Right lobe of liver (tissue), 6 donors: ENCODE data around the gene SERPINF2. TPM values are rescaled to one million over a fixed set of nuclear protein-coding genes. Genes with fewer than 3 reads are reported as not detected.

ENCODE experiments used
- ATAC-seq, 4 donors: fragments of 200-7000 bp; cut with Tn5 transposase; one replicate each; pipeline ENCODE4 v1.9.1; 2020; ENCODE audit warnings: mild to moderate bottlenecking in 4 of 4, moderate library complexity in 4 of 4
- DNase-seq, 3 donors: peaks; one replicate each; pipeline ENCODE4 v3.0.0-alpha.2; 2020
- H3K27ac ChIP-seq, 3 donors: fragments of 200-600 bp; one replicate each; pipeline ENCODE4 v1.8.0; 2022
- H3K27me3 ChIP-seq, 2 donors: fragments of 200-600 bp; one replicate each; pipeline ENCODE4 v1.8.0; 2022
- H3K36me3 ChIP-seq, 4 donors: fragments of 200-600 bp; sonication (generic) in 1 of 4; one replicate each; pipeline versions ENCODE4 v1.5.1 to v1.8.0; 2017 to 2022; ENCODE audit warnings: control low read depth in 1 of 4
- H3K4me1 ChIP-seq, 4 donors: fragments of 200-600 bp; sonication (generic) in 1 of 4; one replicate each; pipeline versions ENCODE4 v1.5.1 to v1.8.0; 2017 to 2022; ENCODE audit warnings: control low read depth in 1 of 4
- H3K4me3 ChIP-seq, 3 donors: fragments of 200-600 bp; one replicate each; pipeline ENCODE4 v1.8.0; 2022
- H3K9me3 ChIP-seq, 4 donors: fragments of 200-600 bp; sonication (generic) in 1 of 4; one replicate each; pipeline versions ENCODE4 v1.5.1 to v1.8.0; 2017 to 2022; ENCODE audit warnings: control low read depth in 1 of 4
- CTCF ChIP-seq, 4 donors: fragments of 200-600 bp in 3 of 4; fragments of 450-650 bp in 1 of 4; IDR thresholded peaks; one replicate each; pipeline versions ENCODE4 v1.5.1 to v1.8.0; 2016 to 2022; ENCODE audit warnings: antibody characterized with exemption in 4 of 4, mild to moderate bottlenecking in 2 of 4
- POLR2A ChIP-seq: fragments of 450-650 bp; IDR thresholded peaks from one replicate; pipeline ENCODE4 v1.6.1; 2017; ENCODE audit warnings: antibody characterized with exemption, mild to moderate bottlenecking
- WGBS: methylation state at CpG from one replicate; pipeline ENCODE4 v1.1.6; 2018; ENCODE audit warnings: low coverage, low lambda C conversion rate; ENCODE audit not compliant: insufficient coverage; ENCODE audit errors: missing lambda C conversion rate; 5-methylcytosine and 5-hydroxymethylcytosine counted together
- intact Hi-C, 2 donors: fragments of 100-400 bp; cut with DNase I; formaldehyde crosslinking; loops; one replicate each; pipeline versions ENCODE4 v1.11.2 to v1.14.1; 2022
- total RNA-seq, 6 experiments: library from RNA; depleted of rRNA in 2 of 6; stranded (reverse); fragments of >200 nt in 2 of 6; fragmentation: NEBNext Ultra II Directional in 3 of 6; extraction: Animal tissue kit (Norgen Biotek cat#: 25700) in 3 of 6; gene quantifications; one replicate each; pipeline versions ENCODE4 v1.1.0 to v1.2.4, GENCODE V29; 2016 to 2023
- donor health status: DM: no; HTN: yes; CAD: no.
- donor health status: DM: no; HTN: no; CAD: no.
- donor health status: DM: no; HTN: no; CAD: no.
- donor health status: DM: no; HTN: yes; CAD: no.
- donor health status: DM: no; HTN: yes; CAD: no.

Gene SERPINF2
- total RNA-seq, 6 experiments from 2014 or later, result 1,040 to 1,391 (median 1,137) TPM

- Histone ChIP-seq H3K9me3 (no peaks in the 10 kb centered on the region), H3K27me3 (no peaks in the 10 kb centered on the region), H3K36me3 (peaks cover 0 to 90% (median 58%) of the 10 kb centered on the region in 4 donors), H3K27ac (peak overlapping the region in 1 of 3 donors; percentile 3), H3K4me3 (no peak overlapping the region), H3K4me1 (no peaks in the 10 kb centered on the region)
- TF ChIP-seq POLR2A, result peak; percentile 33
- TF ChIP-seq CTCF (IDR thresholded peaks at IDR 0.05), result no peak
- intact Hi-C loops, result loop anchor here in 1 of 2 donors (5.0 to 10.0 kb wide), 2 partner anchors 46 to 109 kb away; no protein-coding TSS in a partner anchor
- DNase-seq (no peak), ATAC-seq (peak in 3 of 4 donors; percentile 3 to 7 (median 6))
- 50% methylated on average over 5 of the region's 7 CpGs for WGBS
Measured at GRCh38 chr17:1773696-1774181, 31.1 kb downstream of the SERPINF2 start.

GRCh38 chr17:1774390-1775176 lies 31.9 kb downstream of the SERPINF2 start:
- Histone ChIP-seq H3K27ac (no peak overlapping the region), H3K4me1 (no peaks in the 10 kb centered on the region), H3K4me3 (no peak overlapping the region), H3K27me3 (no peaks in the 10 kb centered on the region), H3K36me3 (peaks cover 0 to 86% (median 56%) of the 10 kb centered on the region in 4 donors), H3K9me3 (no peaks in the 10 kb centered on the region)
- TF ChIP-seq POLR2A, result no peak
- TF ChIP-seq CTCF (IDR thresholded peaks at IDR 0.05), result no peak
- intact Hi-C loops, result loop anchor here in 1 of 2 donors (5.0 to 10.0 kb wide), 2 partner anchors 47 to 110 kb away; no protein-coding TSS in a partner anchor
- ATAC-seq (no peak), DNase-seq (no peak)
- WGBS, result 79% methylated on average over 17 of the region's 21 CpGs

- DNase-seq, result no peak
- Histone ChIP-seq H3K4me1 (no peaks in the 10 kb centered on the region), H3K9me3 (no peaks in the 10 kb centered on the region), H3K36me3 (peaks cover 0 to 76% (median 47%) of the 10 kb centered on the region in 4 donors), H3K27ac (no peak overlapping the region), H3K27me3 (no peaks in the 10 kb centered on the region), H3K4me3 (no peak overlapping the region)
- no peak for TF ChIP-seq POLR2A
- no peak for TF ChIP-seq CTCF (IDR thresholded peaks at IDR 0.05)
- intact Hi-C loops, result loop anchor here in 1 of 2 donors (10.0 kb wide), 1 partner anchor 112 kb away; no protein-coding TSS in a partner anchor
- 27% methylated on average over 2 of the region's 10 CpGs for WGBS
- no peak for ATAC-seq
Measured at GRCh38 chr17:1776328-1776727, 33.7 kb downstream of the SERPINF2 start.

- intact Hi-C loops, result loop anchor here in 1 of 2 donors (10.0 kb wide), 1 partner anchor 112 kb away; no protein-coding TSS in a partner anchor
- TF ChIP-seq CTCF (IDR thresholded peaks at IDR 0.05) (no peak), POLR2A (no peak)
- Histone ChIP-seq H3K4me1 (no peaks in the 10 kb centered on the region), H3K27me3 (no peaks in the 10 kb centered on the region), H3K27ac (no peak overlapping the region), H3K36me3 (peaks cover 0 to 71% (median 42%) of the 10 kb centered on the region in 4 donors), H3K4me3 (no peak overlapping the region), H3K9me3 (no peaks in the 10 kb centered on the region)
- DNase-seq (no peak), ATAC-seq (no peak)
- 74% methylated on average over 3 of the region's 7 CpGs for WGBS
Measured at GRCh38 chr17:1776857-1777256, 34.2 kb downstream of the SERPINF2 start.
